Measurements from ENCODE around the gene ELL2.

Gene ELL2

GRCh38 chr5:95961617-95962474, at the start of gene ELL2:
Gene ELL2, minus strand, starts transcription at chr5:95961851. Its CDS starts 130 bp downstream, at chr5:95961721.
- peak; percentile 91 to 98 for DNase-seq (ENCODE audit: extremely low read depth in 1 of 2, low read depth in 1 of 2)

GRCh38 chr5:96008987-96009647, 47.5 kb upstream of the ELL2 start:
- DNase-seq (ENCODE audit: extremely low read depth in 1 of 2, low read depth in 1 of 2): no peak

GRCh38 chr5:96008487-96008886, 46.8 kb upstream of the ELL2 start:
- DNase-seq (ENCODE audit: extremely low read depth in 1 of 2, low read depth in 1 of 2): no peak

- DNase-seq (ENCODE audit: extremely low read depth in 1 of 2, low read depth in 1 of 2): no peak
These were observed 45.4 kb upstream of the ELL2 start for GRCh38 chr5:96007051-96007450.

- DNase-seq (ENCODE audit: extremely low read depth in 1 of 2, low read depth in 1 of 2): no peak
These were observed 44.6 kb upstream of the ELL2 start for GRCh38 chr5:96006291-96006690.

- no peak for DNase-seq (ENCODE audit: extremely low read depth in 1 of 2, low read depth in 1 of 2)
These were observed 43.1 kb upstream of the ELL2 start for GRCh38 chr5:96004754-96005153.

GRCh38 chr5:96004087-96004486, 42.4 kb upstream of the ELL2 start:
- DNase-seq (ENCODE audit: extremely low read depth in 1 of 2, low read depth in 1 of 2): no peak

- no peak for DNase-seq (ENCODE audit: extremely low read depth in 1 of 2, low read depth in 1 of 2)
These were observed 39.6 kb upstream of the ELL2 start for GRCh38 chr5:96001262-96001661.

- DNase-seq (ENCODE audit: extremely low read depth in 1 of 2, low read depth in 1 of 2): no peak
These were observed 38.7 kb upstream of the ELL2 start for GRCh38 chr5:96000308-96000707.

- DNase-seq (ENCODE audit: extremely low read depth in 1 of 2, low read depth in 1 of 2): no peak
These were observed 35.5 kb upstream of the ELL2 start for GRCh38 chr5:95996904-95997723.

GRCh38 chr5:95995962-95996489, 34.4 kb upstream of the ELL2 start:
- DNase-seq (ENCODE audit: extremely low read depth in 1 of 2, low read depth in 1 of 2): no peak

- DNase-seq (ENCODE audit: extremely low read depth in 1 of 2, low read depth in 1 of 2): no peak
These were observed 32.1 kb upstream of the ELL2 start for GRCh38 chr5:95993776-95994175.

GRCh38 chr5:95993266-95993665, 31.6 kb upstream of the ELL2 start:
- no peak for DNase-seq (ENCODE audit: extremely low read depth in 1 of 2, low read depth in 1 of 2)

- no peak for DNase-seq (ENCODE audit: extremely low read depth in 1 of 2, low read depth in 1 of 2)
These were observed 27.8 kb upstream of the ELL2 start for GRCh38 chr5:95989283-95990048.

GRCh38 chr5:95988877-95989276, 27.2 kb upstream of the ELL2 start:
- no peak for DNase-seq (ENCODE audit: extremely low read depth in 1 of 2, low read depth in 1 of 2)

GRCh38 chr5:95988094-95988493, 26.4 kb upstream of the ELL2 start:
- DNase-seq (ENCODE audit: extremely low read depth in 1 of 2, low read depth in 1 of 2): no peak

GRCh38 chr5:95986937-95987520, 25.4 kb upstream of the ELL2 start:
- no peak for DNase-seq (ENCODE audit: extremely low read depth in 1 of 2, low read depth in 1 of 2)

GRCh38 chr5:95986001-95986400, 24.4 kb upstream of the ELL2 start:
- DNase-seq (ENCODE audit: extremely low read depth in 1 of 2, low read depth in 1 of 2): no peak

- DNase-seq (ENCODE audit: extremely low read depth in 1 of 2, low read depth in 1 of 2): no peak
These were observed 23.6 kb upstream of the ELL2 start for GRCh38 chr5:95985249-95985648.

GRCh38 chr5:95984287-95984938, 22.8 kb upstream of the ELL2 start:
- no peak for DNase-seq (ENCODE audit: extremely low read depth in 1 of 2, low read depth in 1 of 2)
